ENCODE results near the gene SEC24B. TPM values are rescaled to one million over a fixed set of nuclear protein-coding genes. Genes with fewer than 3 reads are reported as not detected.
"Not testable (repeated sequence)": the region's sequence is repeated elsewhere in the genome, so short reads cannot be mapped to it uniquely, and the experiment has no call there.

SEC24B gene
- total RNA-seq, 1 experiment from 2014 or later: 32.3 TPM

DNA sequence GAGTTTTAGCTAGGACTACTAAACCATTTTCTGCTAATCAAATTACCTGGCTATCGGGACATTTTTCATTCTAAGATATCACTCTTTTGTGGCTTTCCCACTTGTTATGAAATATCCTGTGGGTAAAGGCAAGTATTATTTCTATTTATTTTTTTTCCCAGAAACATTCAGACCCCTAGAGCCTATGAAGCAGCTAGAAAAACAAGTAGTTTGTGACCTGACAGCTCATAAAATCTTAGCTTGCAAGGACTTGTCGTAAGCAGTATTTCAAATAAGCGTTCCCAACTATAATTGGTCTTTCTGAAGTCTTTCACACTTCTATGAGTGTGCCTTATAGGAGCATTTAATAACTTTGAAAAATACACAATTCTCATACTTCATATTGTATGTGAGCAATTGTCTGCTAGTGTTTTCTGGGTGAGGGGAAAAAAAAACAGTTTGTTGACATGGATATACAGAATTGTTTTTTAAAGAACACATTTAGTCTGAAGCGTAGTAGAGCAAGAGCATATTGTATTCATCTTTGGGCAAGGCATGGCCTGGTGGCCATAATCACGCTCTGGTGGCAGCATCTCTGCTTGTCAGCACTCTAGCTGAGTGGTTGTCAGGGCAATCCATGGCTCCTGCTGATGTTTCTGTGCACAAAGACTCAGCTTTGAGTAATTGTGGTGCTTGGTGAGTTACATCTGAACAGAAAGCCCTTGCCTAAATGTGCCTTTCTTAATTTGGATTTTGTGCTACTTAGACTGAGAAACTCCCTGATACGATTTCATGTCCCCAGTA is 129.0 kb downstream of the SEC24B start:
- Histone ChIP-seq H3K27ac (no peak overlapping the region), H3K9me3 (replicated peaks) (no peaks in the 10 kb centered on the region), H3K36me3 (peaks cover 5% of the 10 kb centered on the region; the same call in 1 of the 2 replicates), H3K27me3 (no peaks in the 10 kb centered on the region), H3K4me1 (peaks cover 12% of the 10 kb centered on the region), H3K4me3 (no peak overlapping the region)
- no peak for DNase-seq

DNA sequence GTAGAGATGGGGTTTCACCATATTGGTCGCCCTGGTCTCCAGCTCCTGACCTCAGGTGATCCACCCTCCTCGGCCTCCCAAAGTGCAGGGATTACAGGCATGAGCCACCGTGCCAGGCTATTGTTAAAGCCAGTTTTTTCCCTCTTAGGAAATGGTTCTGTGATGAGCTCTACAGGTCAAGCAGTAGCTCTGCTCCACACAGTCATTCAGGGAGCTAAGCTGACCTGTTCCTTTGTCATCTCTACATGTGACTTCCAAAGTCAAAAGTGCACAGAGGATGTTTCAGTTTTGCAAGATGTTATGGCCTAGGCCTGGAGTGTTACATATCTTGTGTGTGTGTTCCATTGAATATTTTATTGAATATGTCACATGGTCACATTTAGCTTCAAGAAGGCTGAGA is 137.9 kb downstream of the SEC24B start:
- Histone ChIP-seq H3K36me3 (no peaks in the 10 kb centered on the region; the same call in 1 of the 2 replicates), H3K27ac (no peak overlapping the region), H3K4me1 (peaks cover 19% of the 10 kb centered on the region), H3K4me3 (no peak overlapping the region), H3K27me3 (no peaks in the 10 kb centered on the region), H3K9me3 (replicated peaks) (no peaks in the 10 kb centered on the region)
- DNase-seq: no peak

DNA sequence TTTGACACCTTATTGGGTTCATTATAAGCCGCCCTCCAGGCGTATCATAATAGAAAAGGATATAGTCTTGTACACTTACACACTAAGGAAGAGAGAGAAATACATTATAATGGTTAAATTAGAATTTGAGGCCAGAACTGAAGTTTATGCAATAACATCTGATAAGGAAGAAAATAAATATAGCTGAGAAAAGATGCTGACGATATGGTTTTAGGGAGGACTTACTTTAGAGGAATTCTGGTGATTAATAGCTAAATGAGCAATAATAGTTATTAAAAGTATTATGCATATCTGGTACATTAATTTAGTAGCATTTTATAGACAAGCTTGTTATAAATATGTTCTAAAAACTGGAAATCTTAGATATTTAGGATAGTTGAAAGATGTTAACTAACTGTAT is 138.5 kb downstream of the SEC24B start:
- Histone ChIP-seq H3K4me3 (no peak overlapping the region), H3K27me3 (no peaks in the 10 kb centered on the region), H3K36me3 (no peaks in the 10 kb centered on the region; the same call in 1 of the 2 replicates), H3K27ac (no peak overlapping the region), H3K4me1 (peaks cover 23% of the 10 kb centered on the region), H3K9me3 (replicated peaks) (no peaks in the 10 kb centered on the region)
- no peak for DNase-seq

DNA sequence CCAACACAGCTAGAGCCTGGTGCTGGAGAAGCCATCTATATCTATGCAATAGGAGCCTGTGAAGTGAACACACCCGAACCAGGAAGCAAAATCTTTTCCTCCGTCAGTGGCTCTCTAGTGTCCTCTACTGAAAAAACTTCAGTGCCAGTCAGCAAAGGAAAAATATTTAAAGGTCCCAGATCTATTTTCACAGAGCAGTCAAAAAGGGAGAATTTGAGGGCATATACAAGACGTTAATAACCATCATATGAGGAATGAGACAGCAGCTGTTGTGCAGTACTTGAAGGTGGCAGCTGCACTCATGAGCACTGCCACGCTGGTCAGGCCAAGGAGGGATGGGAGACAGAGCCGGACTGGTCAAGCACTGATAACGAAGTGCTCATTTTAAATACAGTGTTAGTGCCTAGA is 140.8 kb downstream of the SEC24B start:
- DNase-seq: peak; percentile 90 to 94
- Histone ChIP-seq H3K9me3 (replicated peaks) (no peaks in the 10 kb centered on the region), H3K36me3 (no peaks in the 10 kb centered on the region), H3K4me3 (peak overlapping the region; percentile 32), H3K27ac (peak overlapping the region; percentile 86), H3K4me1 (peaks cover 23% of the 10 kb centered on the region), H3K27me3 (no peaks in the 10 kb centered on the region)

DNA sequence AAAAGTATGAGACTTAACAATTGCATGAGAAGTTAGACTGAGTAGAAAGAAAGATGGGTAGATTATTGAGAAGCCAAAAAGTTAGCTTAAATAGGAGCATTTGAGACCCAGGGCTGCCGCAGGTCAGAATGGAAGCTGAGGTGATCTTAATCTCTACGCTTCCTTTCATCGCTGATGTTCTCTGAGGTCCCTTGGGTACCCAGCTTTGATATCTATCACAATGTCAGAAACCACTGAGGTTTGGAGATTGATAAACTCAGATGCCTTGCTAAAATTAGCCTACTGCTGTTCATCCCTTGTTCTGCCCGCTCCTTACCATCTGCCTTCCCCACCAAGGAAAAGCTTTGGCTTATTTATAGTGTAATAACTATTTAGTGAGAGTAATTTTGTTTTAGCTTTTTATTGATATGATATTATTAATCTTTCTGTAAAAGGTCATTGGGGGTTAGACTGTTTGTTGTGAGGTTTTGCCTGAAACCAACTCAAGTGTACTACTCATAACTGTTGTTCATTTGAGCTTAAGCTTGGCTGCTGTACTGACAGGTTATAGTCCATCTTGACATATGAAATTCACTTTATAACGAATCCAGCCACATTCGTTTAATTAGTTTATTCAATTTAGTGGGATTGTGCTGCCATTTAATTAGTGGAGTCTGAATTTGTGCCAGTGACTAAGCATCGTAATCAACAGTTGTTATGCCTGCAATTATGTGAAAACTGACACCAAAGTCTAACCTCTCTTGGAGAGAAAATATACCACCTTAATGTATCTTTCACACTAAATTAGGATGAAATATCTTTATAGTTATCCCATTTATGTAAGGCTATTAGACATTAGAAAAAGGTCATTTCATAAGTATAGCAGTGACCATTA is 141.6 kb downstream of the SEC24B start:
- H3K27me3 ChIP-seq: no peaks in the 10 kb centered on the region
- H3K9me3 ChIP-seq (replicated peaks): 0 out of 2 replicates have a peak, but pooled peaks cover 2% of the 10 kb centered on the region
- H3K36me3 ChIP-seq: no peaks in the 10 kb centered on the region
- DNase-seq: peak; percentile 20 to 49
- peak overlapping the region; percentile 86 for H3K27ac ChIP-seq
- H3K4me3 ChIP-seq: peak overlapping the region; percentile 32
- H3K4me1 ChIP-seq: peaks cover 23% of the 10 kb centered on the region

DNA sequence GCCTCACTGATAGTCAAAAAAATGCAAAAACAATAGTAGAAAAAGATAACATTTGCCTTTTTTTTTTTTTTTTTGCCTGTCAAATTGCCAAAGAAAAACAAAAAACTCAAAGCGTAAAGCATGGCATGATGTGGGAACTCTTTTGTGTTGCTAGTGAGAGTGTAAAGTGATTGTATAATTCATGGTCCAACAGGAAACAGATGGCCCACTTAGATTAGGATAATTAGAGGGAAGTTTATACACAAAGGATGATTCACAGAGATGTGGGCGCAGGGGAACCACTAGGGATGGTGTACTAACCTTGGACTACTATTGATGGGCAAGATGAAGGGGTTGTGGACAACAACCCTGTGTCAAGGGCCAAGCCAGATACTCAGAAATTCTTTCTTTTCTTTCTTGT is 142.8 kb downstream of the SEC24B start:
- H3K4me1 ChIP-seq: peaks cover 23% of the 10 kb centered on the region
- H3K9me3 ChIP-seq (replicated peaks): 0 out of 2 replicates have a peak, but pooled peaks cover 2% of the 10 kb centered on the region
- DNase-seq: peak; percentile 33 to 69
- no peaks in the 10 kb centered on the region for H3K27me3 ChIP-seq
- peak overlapping the region; percentile 86 for H3K27ac ChIP-seq
- H3K36me3 ChIP-seq: no peaks in the 10 kb centered on the region
- no peak overlapping the region for H3K4me3 ChIP-seq

- Histone ChIP-seq H3K27ac (no peak overlapping the region), H3K4me1 (peaks cover 23% of the 10 kb centered on the region), H3K9me3 (replicated peaks) (peaks cover 7% of the 10 kb centered on the region; the same call in 1 of the 2 replicates), H3K27me3 (no peaks in the 10 kb centered on the region), H3K36me3 (no peaks in the 10 kb centered on the region), H3K4me3 (no peak overlapping the region)
- no peak for DNase-seq
Observed at GRCh38 chr4:109578846-109579245, 145.2 kb downstream of the SEC24B start.

GRCh38 chr4:109579997-109580396 is 146.4 kb downstream of the SEC24B start:
- peaks cover 17% of the 10 kb centered on the region for H3K4me1 ChIP-seq
- H3K4me3 ChIP-seq; H3K9me3 ChIP-seq (replicated peaks); H3K27ac ChIP-seq; DNase-seq; H3K36me3 ChIP-seq; H3K27me3 ChIP-seq: not testable (repeated sequence)

DNA sequence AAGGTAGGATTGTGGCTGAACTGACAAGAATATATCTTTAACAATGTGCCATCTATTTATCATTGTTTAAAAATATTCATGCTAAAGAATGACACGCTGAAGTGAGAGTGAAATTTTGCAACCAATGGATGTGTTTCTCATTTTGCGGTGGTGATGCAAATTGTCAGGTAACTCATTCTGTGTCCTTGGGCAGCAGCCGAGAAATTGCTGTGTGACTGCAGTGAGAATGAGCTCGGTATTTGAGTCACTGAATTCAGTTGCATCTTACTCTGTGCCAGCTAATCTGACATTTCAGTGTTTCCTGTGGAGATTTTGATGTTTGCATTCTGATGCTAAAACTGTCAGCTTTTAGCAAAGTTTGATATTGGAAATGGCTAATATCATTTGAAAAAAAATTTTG is 154.6 kb downstream of the SEC24B start:
- no peaks in the 10 kb centered on the region for H3K27me3 ChIP-seq
- H3K9me3 ChIP-seq (replicated peaks): no peaks in the 10 kb centered on the region
- H3K27ac ChIP-seq: no peak overlapping the region
- H3K36me3 ChIP-seq: no peaks in the 10 kb centered on the region; the same call in 1 of the 2 replicates
- no peak overlapping the region for H3K4me3 ChIP-seq
- DNase-seq: no peak
- no peaks in the 10 kb centered on the region for H3K4me1 ChIP-seq

DNA sequence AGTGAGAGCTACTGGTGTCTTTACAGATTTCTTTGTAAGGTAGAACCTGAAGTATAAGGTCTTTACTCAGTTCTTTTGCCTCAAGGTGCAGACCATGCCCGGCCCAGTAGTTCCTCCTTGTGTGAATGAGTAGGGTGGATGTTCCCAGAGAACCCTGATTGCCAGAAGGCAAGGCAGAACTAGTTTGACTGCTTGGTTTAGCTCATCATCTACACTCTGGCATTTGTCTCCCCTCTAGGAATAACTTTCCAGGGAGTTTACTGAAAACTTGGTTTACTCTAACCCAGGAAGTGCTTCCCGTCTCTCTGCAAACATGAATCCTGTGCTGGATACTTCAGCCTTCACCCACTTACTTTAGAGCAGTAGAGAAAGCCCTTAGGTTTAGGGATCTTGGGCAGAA is 155.5 kb downstream of the SEC24B start:
- Histone ChIP-seq H3K36me3 (no peaks in the 10 kb centered on the region; the same call in 1 of the 2 replicates), H3K9me3 (replicated peaks) (no peaks in the 10 kb centered on the region), H3K27ac (no peak overlapping the region), H3K4me3 (no peak overlapping the region), H3K27me3 (no peaks in the 10 kb centered on the region), H3K4me1 (no peaks in the 10 kb centered on the region)
- DNase-seq: no peak

DNA sequence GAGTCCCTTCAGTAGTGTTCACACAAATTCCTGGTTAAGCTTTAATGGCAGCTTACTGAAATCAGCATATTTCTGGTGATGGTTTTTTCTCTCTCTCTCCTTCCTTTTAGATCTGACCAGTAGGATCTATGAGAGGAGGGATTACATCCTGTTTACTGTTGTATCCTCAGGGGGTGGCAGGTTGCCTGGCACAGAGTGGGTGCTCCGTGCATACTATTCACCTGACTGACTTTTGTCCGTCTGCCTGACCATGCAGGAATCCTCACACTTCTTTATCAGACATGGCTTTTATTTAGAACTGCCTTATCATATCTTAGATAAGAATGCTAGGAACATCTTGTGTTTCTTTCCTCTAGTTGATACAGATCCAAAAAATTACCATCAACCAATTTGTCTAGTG is 156.0 kb downstream of the SEC24B start:
- Histone ChIP-seq H3K4me1 (no peaks in the 10 kb centered on the region), H3K9me3 (replicated peaks) (no peaks in the 10 kb centered on the region), H3K36me3 (no peaks in the 10 kb centered on the region; the same call in 1 of the 2 replicates), H3K27ac (no peak overlapping the region), H3K4me3 (no peak overlapping the region), H3K27me3 (no peaks in the 10 kb centered on the region)
- DNase-seq: no peak

Other genes with a start within 250 kb of the SEC24B start
- gene COL25A1, start 131.2 kb upstream of the SEC24B start, total RNA-seq (2014; rRNA removed; shearing (Covaris generic)): 12.1 and 13.2 TPM in 2 replicates
- 39.9 and 46.1 TPM in 2 replicates for gene MCUB, start 126.4 kb downstream of the SEC24B start, total RNA-seq (2014; rRNA removed; shearing (Covaris generic))